Measurements from ENCODE around the gene CYFIP1.

The CYFIP1 gene

GRCh38 chr15:22902046-22902445, 78.1 kb downstream of the CYFIP1 start:
- Histone ChIP-seq H3K9me3 (ENCODE audit: low read length) (no peaks in the 10 kb centered on the region), H3K36me3 (ENCODE audit: insufficient read depth, low read length) (peaks cover 50% of the 10 kb centered on the region), H3K4me3 (ENCODE audit: low read length) (no peak overlapping the region), H2AFZ (ENCODE audit: low read depth, low read length) (no peak overlapping the region), H3K27me3 (ENCODE audit: insufficient read depth, low read length) (no peaks in the 10 kb centered on the region), H3K4me1 (ENCODE audit: insufficient read depth, low read length) (no peaks in the 10 kb centered on the region)

- Histone ChIP-seq H3K9me3 (ENCODE audit: low read length) (no peaks in the 10 kb centered on the region), H3K4me3 (ENCODE audit: low read length) (no peak overlapping the region), H3K27me3 (ENCODE audit: insufficient read depth, low read length) (no peaks in the 10 kb centered on the region), H2AFZ (ENCODE audit: low read depth, low read length) (no peak overlapping the region), H3K4me1 (ENCODE audit: insufficient read depth, low read length) (no peaks in the 10 kb centered on the region), H3K36me3 (ENCODE audit: insufficient read depth, low read length) (peaks cover 43% of the 10 kb centered on the region)
Observed at GRCh38 chr15:22895465-22896190, 84.5 kb downstream of the CYFIP1 start.

GRCh38 chr15:22893881-22894280, 86.3 kb downstream of the CYFIP1 start:
- Histone ChIP-seq H3K4me1 (ENCODE audit: insufficient read depth, low read length) (no peaks in the 10 kb centered on the region), H3K36me3 (ENCODE audit: insufficient read depth, low read length) (peaks cover 43% of the 10 kb centered on the region), H3K27me3 (ENCODE audit: insufficient read depth, low read length) (no peaks in the 10 kb centered on the region), H3K9me3 (ENCODE audit: low read length) (no peaks in the 10 kb centered on the region), H2AFZ (ENCODE audit: low read depth, low read length) (no peak overlapping the region), H3K4me3 (ENCODE audit: low read length) (no peak overlapping the region)

- Histone ChIP-seq H3K27me3 (ENCODE audit: insufficient read depth, low read length) (no peaks in the 10 kb centered on the region), H3K36me3 (ENCODE audit: insufficient read depth, low read length) (peaks cover 44% of the 10 kb centered on the region), H2AFZ (ENCODE audit: low read depth, low read length) (no peak overlapping the region)
Observed at GRCh38 chr15:22893081-22893480, 87.1 kb downstream of the CYFIP1 start.

GRCh38 chr15:22892333-22892732, 87.8 kb downstream of the CYFIP1 start:
- H2AFZ ChIP-seq (ENCODE audit: low read depth, low read length): no peak overlapping the region
- H3K27me3 ChIP-seq (ENCODE audit: insufficient read depth, low read length): no peaks in the 10 kb centered on the region
- peaks cover 47% of the 10 kb centered on the region for H3K36me3 ChIP-seq (ENCODE audit: insufficient read depth, low read length)
- H3K9me3 ChIP-seq (ENCODE audit: low read length): no peaks in the 10 kb centered on the region
- no peaks in the 10 kb centered on the region for H3K4me1 ChIP-seq (ENCODE audit: insufficient read depth, low read length)
- no peak overlapping the region for H3K4me3 ChIP-seq (ENCODE audit: low read length)

More at GRCh38 chr15:22893081-22893480, 87.1 kb downstream of the CYFIP1 start:
- Histone ChIP-seq H3K4me3 (ENCODE audit: low read length) (no peak overlapping the region), H3K9me3 (ENCODE audit: low read length) (no peaks in the 10 kb centered on the region), H3K4me1 (ENCODE audit: insufficient read depth, low read length) (no peaks in the 10 kb centered on the region)

- Histone ChIP-seq H2AFZ (ENCODE audit: low read depth, low read length) (no peak overlapping the region), H3K4me1 (ENCODE audit: insufficient read depth, low read length) (no peaks in the 10 kb centered on the region), H3K36me3 (ENCODE audit: insufficient read depth, low read length) (peaks cover 52% of the 10 kb centered on the region), H3K4me3 (ENCODE audit: low read length) (no peak overlapping the region), H3K27me3 (ENCODE audit: insufficient read depth, low read length) (no peaks in the 10 kb centered on the region), H3K9me3 (ENCODE audit: low read length) (no peaks in the 10 kb centered on the region)
Observed at GRCh38 chr15:22891426-22892210, 88.5 kb downstream of the CYFIP1 start.

- no peaks in the 10 kb centered on the region for H3K9me3 ChIP-seq (ENCODE audit: low read length)
- H3K27me3 ChIP-seq (ENCODE audit: insufficient read depth, low read length): no peaks in the 10 kb centered on the region
- no peak overlapping the region for H2AFZ ChIP-seq (ENCODE audit: low read depth, low read length)
- H3K4me1 ChIP-seq (ENCODE audit: insufficient read depth, low read length): no peaks in the 10 kb centered on the region
- no peak overlapping the region for H3K4me3 ChIP-seq (ENCODE audit: low read length)
- H3K36me3 ChIP-seq (ENCODE audit: insufficient read depth, low read length): peaks cover 47% of the 10 kb centered on the region
Observed at GRCh38 chr15:22890296-22890695, 89.9 kb downstream of the CYFIP1 start.

GRCh38 chr15:22889146-22889818, 90.9 kb downstream of the CYFIP1 start:
- Histone ChIP-seq H2AFZ (ENCODE audit: low read depth, low read length) (no peak overlapping the region), H3K36me3 (ENCODE audit: insufficient read depth, low read length) (peaks cover 51% of the 10 kb centered on the region), H3K27me3 (ENCODE audit: insufficient read depth, low read length) (no peaks in the 10 kb centered on the region), H3K4me3 (ENCODE audit: low read length) (no peak overlapping the region), H3K4me1 (ENCODE audit: insufficient read depth, low read length) (no peaks in the 10 kb centered on the region), H3K9me3 (ENCODE audit: low read length) (no peaks in the 10 kb centered on the region)

- no peaks in the 10 kb centered on the region for H3K9me3 ChIP-seq (ENCODE audit: low read length)
- peaks cover 45% of the 10 kb centered on the region for H3K36me3 ChIP-seq (ENCODE audit: insufficient read depth, low read length)
Observed at GRCh38 chr15:22888120-22888859, 91.9 kb downstream of the CYFIP1 start.

GRCh38 chr15:22887157-22887951, 92.8 kb downstream of the CYFIP1 start:
- H3K27me3 ChIP-seq (ENCODE audit: insufficient read depth, low read length): no peaks in the 10 kb centered on the region
- H3K36me3 ChIP-seq (ENCODE audit: insufficient read depth, low read length): peaks cover 41% of the 10 kb centered on the region
- no peak overlapping the region for H2AFZ ChIP-seq (ENCODE audit: low read depth, low read length)
- no peaks in the 10 kb centered on the region for H3K4me1 ChIP-seq (ENCODE audit: insufficient read depth, low read length)
- no peaks in the 10 kb centered on the region for H3K9me3 ChIP-seq (ENCODE audit: low read length)
- H3K4me3 ChIP-seq (ENCODE audit: low read length): no peak overlapping the region

More at GRCh38 chr15:22888120-22888859, 91.9 kb downstream of the CYFIP1 start:
- H3K27me3 ChIP-seq (ENCODE audit: insufficient read depth, low read length): no peaks in the 10 kb centered on the region
- H2AFZ ChIP-seq (ENCODE audit: low read depth, low read length): no peak overlapping the region
- H3K4me1 ChIP-seq (ENCODE audit: insufficient read depth, low read length): no peaks in the 10 kb centered on the region
- H3K4me3 ChIP-seq (ENCODE audit: low read length): no peak overlapping the region

GRCh38 chr15:22885120-22885519, 95.0 kb downstream of the CYFIP1 start:
- H3K4me1 ChIP-seq (ENCODE audit: insufficient read depth, low read length): no peaks in the 10 kb centered on the region
- H3K27me3 ChIP-seq (ENCODE audit: insufficient read depth, low read length): no peaks in the 10 kb centered on the region
- peaks cover 51% of the 10 kb centered on the region for H3K36me3 ChIP-seq (ENCODE audit: insufficient read depth, low read length)
- H3K9me3 ChIP-seq (ENCODE audit: low read length): no peaks in the 10 kb centered on the region
- no peak overlapping the region for H3K4me3 ChIP-seq (ENCODE audit: low read length)
- H2AFZ ChIP-seq (ENCODE audit: low read depth, low read length): no peak overlapping the region

- Histone ChIP-seq H3K36me3 (ENCODE audit: insufficient read depth, low read length) (peaks cover 55% of the 10 kb centered on the region), H2AFZ (ENCODE audit: low read depth, low read length) (no peak overlapping the region), H3K27me3 (ENCODE audit: insufficient read depth, low read length) (no peaks in the 10 kb centered on the region), H3K9me3 (ENCODE audit: low read length) (no peaks in the 10 kb centered on the region), H3K4me1 (ENCODE audit: insufficient read depth, low read length) (no peaks in the 10 kb centered on the region), H3K4me3 (ENCODE audit: low read length) (no peak overlapping the region)
Observed at GRCh38 chr15:22884344-22884743, 95.8 kb downstream of the CYFIP1 start.

Data from neuron (in vitro differentiated cells).